SK-N-SH treated with all-trans-retinoic acid at 6 μM for 48 hours (cell line): ENCODE results near the gene ZNF773.

Experiments
- CREB5 ChIP-seq: fragments of 250-450 bp; sonication (Bioruptor Pico); IDR thresholded peaks from 2 replicates; pipeline ENCODE4 v1.5.1; 2020; ENCODE audit warnings: low read depth, mild to moderate bottlenecking, moderate library complexity
- CSDC2 ChIP-seq: fragments of 250-450 bp; sonication (Bioruptor Pico); IDR thresholded peaks from 2 replicates; pipeline ENCODE4 v1.5.0; 2020; ENCODE audit warnings: mild to moderate bottlenecking, moderate library complexity
- CSRNP3 ChIP-seq: fragments of 250-450 bp; sonication (Bioruptor Pico); IDR thresholded peaks from 2 replicates; pipeline ENCODE4 v1.5.1; 2021; ENCODE audit warnings: mild to moderate bottlenecking, moderate library complexity
- RARB ChIP-seq: fragments of 250-450 bp; sonication (Bioruptor Pico); IDR thresholded peaks from 2 replicates; pipeline ENCODE4 v1.8.0; 2021; ENCODE audit warnings: mild to moderate bottlenecking, moderate library complexity
- TOX ChIP-seq: fragments of 250-450 bp; sonication (Bioruptor Pico); IDR thresholded peaks from 2 replicates; pipeline ENCODE4 v1.8.0; 2021; ENCODE audit warnings: mild to moderate bottlenecking, moderate library complexity, borderline replicate concordance
- ZNF8 ChIP-seq: fragments of 450-650 bp; formaldehyde crosslinking; IDR thresholded peaks from 2 replicates; pipeline ENCODE4 v1.5.0; 2020; ENCODE audit warnings: mild to moderate bottlenecking, moderate library complexity

GRCh38 chr19:57512845-57513244 is 13.1 kb downstream of the ZNF773 start:
- TF ChIP-seq CSDC2 (no peak), CREB5 (CRISPR knock-in tag) (no peak), TOX (no peak), RARB (CRISPR knock-in tag) (no peak), CSRNP3 (CRISPR knock-in tag) (no peak), ZNF8 (CRISPR knock-in tag) (no peak)
